ENCODE results near the gene MSL3B.

Gene MSL3B

DNA sequence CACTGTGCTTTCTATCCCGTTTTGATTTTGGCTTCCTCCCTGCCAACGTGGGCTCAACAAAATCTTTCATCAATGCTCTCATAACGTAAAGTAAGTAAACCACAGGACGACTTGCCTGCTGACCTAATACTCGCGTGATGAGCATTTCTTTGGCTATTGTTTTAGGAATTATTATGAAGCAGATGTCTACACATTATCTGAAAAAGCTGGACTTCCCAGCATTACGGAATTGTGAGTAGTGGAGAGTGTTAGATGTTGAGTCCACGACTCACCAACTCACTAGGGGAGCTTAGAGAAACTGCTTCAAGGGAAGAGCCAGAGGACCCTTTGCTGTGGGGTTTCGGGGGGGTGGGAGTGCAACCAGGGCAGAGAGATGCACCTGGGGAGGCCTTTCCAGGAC is 35.8 kb downstream of the MSL3B start:
- Mint-ChIP-seq H3K9me3 (no peaks in the 10 kb centered on the region), H3K4me3 (no peak overlapping the region), H3K27me3 (ENCODE audit: low read depth) (no peaks in the 10 kb centered on the region), H3K36me3 (peaks cover 14% of the 10 kb centered on the region), H3K4me1 (no peaks in the 10 kb centered on the region), H3K27ac (no peak overlapping the region)
- TF ChIP-seq, protein P1, sequence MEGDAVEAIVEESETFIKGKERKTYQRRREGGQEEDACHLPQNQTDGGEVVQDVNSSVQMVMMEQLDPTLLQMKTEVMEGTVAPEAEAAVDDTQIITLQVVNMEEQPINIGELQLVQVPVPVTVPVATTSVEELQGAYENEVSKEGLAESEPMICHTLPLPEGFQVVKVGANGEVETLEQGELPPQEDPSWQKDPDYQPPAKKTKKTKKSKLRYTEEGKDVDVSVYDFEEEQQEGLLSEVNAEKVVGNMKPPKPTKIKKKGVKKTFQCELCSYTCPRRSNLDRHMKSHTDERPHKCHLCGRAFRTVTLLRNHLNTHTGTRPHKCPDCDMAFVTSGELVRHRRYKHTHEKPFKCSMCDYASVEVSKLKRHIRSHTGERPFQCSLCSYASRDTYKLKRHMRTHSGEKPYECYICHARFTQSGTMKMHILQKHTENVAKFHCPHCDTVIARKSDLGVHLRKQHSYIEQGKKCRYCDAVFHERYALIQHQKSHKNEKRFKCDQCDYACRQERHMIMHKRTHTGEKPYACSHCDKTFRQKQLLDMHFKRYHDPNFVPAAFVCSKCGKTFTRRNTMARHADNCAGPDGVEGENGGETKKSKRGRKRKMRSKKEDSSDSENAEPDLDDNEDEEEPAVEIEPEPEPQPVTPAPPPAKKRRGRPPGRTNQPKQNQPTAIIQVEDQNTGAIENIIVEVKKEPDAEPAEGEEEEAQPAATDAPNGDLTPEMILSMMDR (IDR thresholded peaks at IDR 0.05; ENCODE audit: unreplicated experiment), result no peak
- no peak for DNase-seq (ENCODE audit: low spot score in 2 of 2, unreplicated experiment in 2 of 2)

DNA sequence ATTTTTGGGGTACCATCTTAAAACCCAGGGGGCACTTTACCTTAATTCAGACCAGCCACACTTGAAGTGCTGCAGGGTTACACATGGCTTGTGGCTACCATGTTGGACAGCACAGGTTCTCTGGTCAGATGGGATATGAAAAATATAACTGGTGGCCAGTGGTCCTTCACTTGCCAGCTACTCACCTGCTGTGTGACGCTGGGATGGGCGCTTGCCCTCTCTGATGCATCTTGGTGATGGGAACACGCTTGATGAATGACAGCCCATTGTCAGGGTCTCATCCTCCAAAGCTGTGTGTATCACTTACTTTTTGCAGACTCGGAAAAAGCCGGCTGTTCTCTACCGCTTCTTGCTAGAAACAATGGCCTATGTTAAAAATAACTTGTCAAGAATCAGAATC is 36.3 kb downstream of the MSL3B start:
- no peak overlapping the region for H3K4me3 Mint-ChIP-seq
- no peaks in the 10 kb centered on the region for H3K27me3 Mint-ChIP-seq (ENCODE audit: low read depth)

DNA sequence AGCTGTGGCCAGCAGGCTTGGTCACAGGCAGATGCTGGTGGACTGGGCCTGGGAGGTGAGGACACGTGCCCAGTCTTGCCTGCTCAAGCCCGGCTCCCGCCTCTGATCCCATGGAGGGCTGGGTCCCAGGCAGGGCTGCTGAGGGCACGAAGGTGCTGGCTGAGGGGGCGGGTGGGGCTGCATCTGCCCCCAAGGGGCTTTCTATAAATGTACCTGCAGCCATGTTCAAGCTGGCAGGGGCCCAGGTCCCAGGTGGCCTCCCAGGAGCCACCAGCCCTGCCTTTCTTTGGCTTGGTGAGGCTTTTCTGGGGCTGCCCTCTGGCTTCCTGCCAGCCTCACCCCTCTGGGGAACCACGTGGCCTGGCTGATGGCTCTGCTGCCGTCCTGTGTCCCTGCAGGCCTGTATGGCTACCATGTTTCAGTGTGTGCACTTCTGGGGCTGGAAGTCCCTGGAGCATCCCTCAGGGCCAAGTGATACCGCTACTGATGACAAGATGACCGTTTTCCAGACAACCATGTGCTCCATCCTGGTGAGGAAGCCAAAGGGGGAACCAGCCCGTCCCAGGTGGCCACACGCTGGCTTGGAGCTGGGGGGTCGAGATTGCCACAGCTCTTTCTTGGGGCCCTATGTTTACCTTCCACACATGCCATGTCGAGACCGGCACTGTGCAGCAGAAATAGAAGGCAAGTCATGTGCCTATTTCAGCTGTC is 37.0 kb downstream of the MSL3B start:
- peaks cover 8% of the 10 kb centered on the region for H3K9me3 Mint-ChIP-seq
- no peak for DNase-seq (ENCODE audit: low spot score in 2 of 2, unreplicated experiment in 2 of 2)
- H3K27ac Mint-ChIP-seq, result no peak overlapping the region
- peaks cover 6% of the 10 kb centered on the region for H3K36me3 Mint-ChIP-seq
- TF ChIP-seq, protein P1 (IDR thresholded peaks at IDR 0.05; ENCODE audit: unreplicated experiment), result no peak
- H3K4me3 Mint-ChIP-seq, result no peak overlapping the region
- no peaks in the 10 kb centered on the region for H3K4me1 Mint-ChIP-seq
- H3K27me3 Mint-ChIP-seq (ENCODE audit: low read depth), result no peaks in the 10 kb centered on the region

More for the DNA sequence above, 36.3 kb downstream of the MSL3B start:
- no peak for DNase-seq (ENCODE audit: low spot score in 2 of 2, unreplicated experiment in 2 of 2)
- H3K36me3 Mint-ChIP-seq, result peaks cover 11% of the 10 kb centered on the region
- no peaks in the 10 kb centered on the region for H3K4me1 Mint-ChIP-seq
- no peak overlapping the region for H3K27ac Mint-ChIP-seq
- peaks cover under 1% of the 10 kb centered on the region for H3K9me3 Mint-ChIP-seq
- TF ChIP-seq, protein P1 (IDR thresholded peaks at IDR 0.05; ENCODE audit: unreplicated experiment), result no peak

DNA sequence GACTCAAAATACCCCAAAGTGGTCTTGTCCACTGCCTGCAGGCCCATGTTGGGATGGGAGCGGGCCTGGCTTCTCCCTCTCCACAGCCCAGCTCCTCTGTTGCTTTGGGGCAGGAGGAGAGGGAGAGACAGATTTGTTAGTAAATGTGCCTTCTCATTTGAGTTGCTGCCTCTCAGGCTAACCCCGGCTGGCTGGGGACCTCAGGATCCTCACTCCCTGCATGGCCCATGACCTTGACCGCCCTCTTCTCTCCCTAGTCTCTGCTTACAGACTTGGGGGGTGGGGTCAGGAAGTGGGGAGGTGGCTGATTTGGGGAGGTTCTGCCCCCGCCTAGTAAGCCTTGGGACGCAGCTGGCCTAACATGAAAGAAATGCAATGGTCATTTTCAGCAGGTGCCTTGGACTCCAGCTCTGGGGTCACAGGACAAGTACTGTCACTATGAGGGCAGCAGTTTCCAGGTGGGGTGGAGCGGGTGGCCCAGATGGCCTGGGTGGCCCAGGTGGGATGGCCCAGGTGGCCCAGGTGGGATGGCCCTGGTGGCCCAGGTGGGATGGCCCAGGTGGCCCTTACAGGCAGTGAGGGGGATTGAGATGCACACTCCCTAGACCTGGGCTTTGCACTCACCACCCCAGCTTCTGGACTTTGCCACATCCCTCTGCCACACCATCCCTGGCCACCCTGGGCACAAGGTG is 37.9 kb downstream of the MSL3B start:
- Mint-ChIP-seq H3K4me3 (no peak overlapping the region), H3K27ac (no peak overlapping the region), H3K36me3 (peaks cover 4% of the 10 kb centered on the region), H3K27me3 (ENCODE audit: low read depth) (no peaks in the 10 kb centered on the region), H3K4me1 (no peaks in the 10 kb centered on the region), H3K9me3 (peaks cover 9% of the 10 kb centered on the region)
- TF ChIP-seq, protein P1 (IDR thresholded peaks at IDR 0.05; ENCODE audit: unreplicated experiment), result no peak
- no peak for DNase-seq (ENCODE audit: low spot score in 2 of 2, unreplicated experiment in 2 of 2)

DNA sequence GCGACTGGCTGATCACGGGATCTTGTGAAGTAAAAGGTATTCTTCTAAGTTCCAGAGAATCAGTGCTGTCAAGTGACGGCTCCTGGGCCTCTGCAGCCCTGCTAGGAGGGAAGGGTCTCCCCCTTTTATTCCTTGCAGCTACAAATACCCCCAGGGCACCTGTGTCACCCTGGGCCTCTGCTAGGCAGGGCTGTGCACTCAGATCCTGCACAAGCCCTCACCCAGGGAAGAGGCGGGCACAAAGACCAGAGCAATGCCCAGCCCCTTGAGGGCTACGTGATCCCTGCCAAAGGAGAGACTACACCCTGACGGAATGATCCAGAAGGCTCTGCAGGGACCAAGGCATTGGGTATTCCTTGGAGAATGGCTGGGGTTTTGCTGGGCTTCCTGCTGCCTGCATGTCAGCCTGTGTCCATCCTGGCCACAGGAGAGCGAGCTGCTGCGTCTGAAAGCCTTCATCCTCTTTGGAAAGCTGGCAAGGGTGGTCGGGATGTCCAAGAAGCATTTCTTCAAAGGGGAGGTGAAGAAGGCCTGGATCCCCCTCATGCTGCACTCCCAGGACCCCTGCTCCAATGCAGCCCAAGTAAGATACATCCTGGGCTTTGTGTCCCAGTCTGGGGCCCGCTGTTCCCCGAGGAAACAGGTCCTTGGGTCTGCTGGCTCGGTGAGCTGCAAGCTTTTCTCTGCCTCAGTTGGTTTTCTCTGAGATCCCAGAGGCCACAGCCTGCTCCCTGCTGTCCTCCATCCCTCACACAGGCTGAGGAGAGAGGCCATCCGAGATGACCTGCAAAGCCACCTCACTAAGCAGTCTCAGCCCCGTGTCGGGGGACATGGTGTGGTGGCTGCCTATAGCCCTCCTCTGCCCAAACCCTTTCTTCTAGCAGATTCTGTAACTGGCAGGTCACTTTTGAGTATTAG is 38.7 kb downstream of the MSL3B start:
- Mint-ChIP-seq H3K4me1 (no peaks in the 10 kb centered on the region), H3K36me3 (no peaks in the 10 kb centered on the region), H3K4me3 (no peak overlapping the region), H3K9me3 (peaks cover 9% of the 10 kb centered on the region), H3K27me3 (ENCODE audit: low read depth) (no peaks in the 10 kb centered on the region), H3K27ac (no peak overlapping the region)
- TF ChIP-seq, protein P1 (IDR thresholded peaks at IDR 0.05; ENCODE audit: unreplicated experiment), result no peak
- peak in 1 of 2 experiments; percentile 33 for DNase-seq (ENCODE audit: low spot score in 2 of 2, unreplicated experiment in 2 of 2)
